Prostate gland (tissue), 2 donors: Measurements from ENCODE around the gene PPP1R15B.

Experiments used
- POLR2A ChIP-seq: fragments of 450-650 bp; IDR thresholded peaks from one replicate; pipeline ENCODE4 v1.6.1; 2016; ENCODE audit warnings: antibody characterized with exemption, mild to moderate bottlenecking
- POLR2AphosphoS5 ChIP-seq: sonication (generic); formaldehyde crosslinking; IDR thresholded peaks from one replicate; pipeline ENCODE4 v1.6.1; 2017; ENCODE audit warnings: antibody characterized with exemption
- TF ChIP-seq, protein P1 (sequence below), 4 experiments: fragments of 200-600 bp in 2 of 4; fragments of 450-650 bp in 2 of 4; sonication (generic) in 2 of 4; IDR thresholded peaks; 1 replicate in 3 of 4; 2 replicates in 1 of 4; pipeline ENCODE4 v1.5.1; 2016 to 2019; ENCODE audit warnings: antibody characterized with exemption in 4 of 4, mild to moderate bottlenecking in 2 of 4, moderate library complexity in 2 of 4

DNA sequence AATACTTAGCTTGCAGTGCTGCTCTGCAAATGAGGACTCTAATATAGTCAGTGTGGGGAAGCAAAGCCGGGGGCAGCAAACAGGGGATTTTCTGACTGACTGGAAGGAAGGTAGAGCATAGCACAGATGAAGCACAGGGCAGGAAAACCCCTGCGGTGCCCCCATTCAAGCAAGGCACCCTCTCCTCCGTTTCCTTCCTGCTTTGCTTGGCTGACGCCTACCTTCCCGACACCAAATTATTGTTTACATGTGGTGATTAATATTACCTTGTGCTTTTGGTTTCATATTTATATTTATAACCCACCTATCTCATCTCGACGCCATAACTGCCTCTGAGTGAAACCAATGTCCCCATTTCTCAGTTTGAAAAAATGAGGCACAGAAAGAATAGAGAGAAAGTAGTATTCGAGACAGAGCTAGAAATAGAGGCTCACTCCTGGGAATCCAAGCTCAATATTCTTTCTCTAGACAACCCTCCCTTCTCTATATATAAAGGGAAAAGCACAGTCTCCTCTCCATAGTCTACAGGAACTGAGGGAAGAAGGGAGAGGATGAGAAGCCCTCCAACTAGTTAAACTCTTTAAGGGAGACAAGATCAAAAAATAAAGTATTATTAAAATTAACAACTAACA, 41.6 kb upstream of the PPP1R15B start:
- TF ChIP-seq, protein P1, sequence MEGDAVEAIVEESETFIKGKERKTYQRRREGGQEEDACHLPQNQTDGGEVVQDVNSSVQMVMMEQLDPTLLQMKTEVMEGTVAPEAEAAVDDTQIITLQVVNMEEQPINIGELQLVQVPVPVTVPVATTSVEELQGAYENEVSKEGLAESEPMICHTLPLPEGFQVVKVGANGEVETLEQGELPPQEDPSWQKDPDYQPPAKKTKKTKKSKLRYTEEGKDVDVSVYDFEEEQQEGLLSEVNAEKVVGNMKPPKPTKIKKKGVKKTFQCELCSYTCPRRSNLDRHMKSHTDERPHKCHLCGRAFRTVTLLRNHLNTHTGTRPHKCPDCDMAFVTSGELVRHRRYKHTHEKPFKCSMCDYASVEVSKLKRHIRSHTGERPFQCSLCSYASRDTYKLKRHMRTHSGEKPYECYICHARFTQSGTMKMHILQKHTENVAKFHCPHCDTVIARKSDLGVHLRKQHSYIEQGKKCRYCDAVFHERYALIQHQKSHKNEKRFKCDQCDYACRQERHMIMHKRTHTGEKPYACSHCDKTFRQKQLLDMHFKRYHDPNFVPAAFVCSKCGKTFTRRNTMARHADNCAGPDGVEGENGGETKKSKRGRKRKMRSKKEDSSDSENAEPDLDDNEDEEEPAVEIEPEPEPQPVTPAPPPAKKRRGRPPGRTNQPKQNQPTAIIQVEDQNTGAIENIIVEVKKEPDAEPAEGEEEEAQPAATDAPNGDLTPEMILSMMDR (IDR thresholded peaks at IDR 0.05) = no peak
- TF ChIP-seq POLR2A (no peak), POLR2AphosphoS5 (no peak)
